HUES64 (cell line): ENCODE measurements around the gene ZNF384.
A peak's percentile ranks its signal among the peaks of the same experiment; 100 is the strongest.

Source experiments
- H3K27ac ChIP-seq: 2 replicates; pipeline ENCODE4 v1.7.0; 2013; ENCODE audit warnings: low read depth, low read length, inconsistent platforms
- H3K27me3 ChIP-seq: 2 replicates; pipeline ENCODE4 v1.6.1; 2013; ENCODE audit warnings: mild to moderate bottlenecking, low read length; ENCODE audit not compliant: insufficient read depth
- H3K36me3 ChIP-seq: 2 replicates; pipeline ENCODE4 v1.6.1; 2013; ENCODE audit warnings: mild to moderate bottlenecking, low read length; ENCODE audit not compliant: insufficient read depth
- H3K4me1 ChIP-seq: 2 replicates; pipeline ENCODE4 v1.6.1; 2013; ENCODE audit warnings: mild to moderate bottlenecking, low read length, moderate library complexity; ENCODE audit not compliant: insufficient read depth
- H3K4me3 ChIP-seq: 2 replicates; pipeline ENCODE4 v1.5.1; 2013; ENCODE audit warnings: mild to moderate bottlenecking, low read length, moderate library complexity
- H3K9ac ChIP-seq: 2 replicates; pipeline ENCODE4 v1.6.1; 2013; ENCODE audit warnings: mild to moderate bottlenecking, low read depth, low read length
- H3K9me3 ChIP-seq: 2 replicates; pipeline ENCODE4 v1.6.1; 2013; ENCODE audit warnings: low read depth, low read length; ENCODE audit not compliant: insufficient read depth
- WGBS: fragments of 150-250, 120-280 bp; methylation state at CpG from one replicate; pipeline ENCODE4 v1.1.7; 2013; ENCODE audit warnings: missing lambda C conversion rate; 5-methylcytosine and 5-hydroxymethylcytosine counted together

ZNF384 gene

DNA sequence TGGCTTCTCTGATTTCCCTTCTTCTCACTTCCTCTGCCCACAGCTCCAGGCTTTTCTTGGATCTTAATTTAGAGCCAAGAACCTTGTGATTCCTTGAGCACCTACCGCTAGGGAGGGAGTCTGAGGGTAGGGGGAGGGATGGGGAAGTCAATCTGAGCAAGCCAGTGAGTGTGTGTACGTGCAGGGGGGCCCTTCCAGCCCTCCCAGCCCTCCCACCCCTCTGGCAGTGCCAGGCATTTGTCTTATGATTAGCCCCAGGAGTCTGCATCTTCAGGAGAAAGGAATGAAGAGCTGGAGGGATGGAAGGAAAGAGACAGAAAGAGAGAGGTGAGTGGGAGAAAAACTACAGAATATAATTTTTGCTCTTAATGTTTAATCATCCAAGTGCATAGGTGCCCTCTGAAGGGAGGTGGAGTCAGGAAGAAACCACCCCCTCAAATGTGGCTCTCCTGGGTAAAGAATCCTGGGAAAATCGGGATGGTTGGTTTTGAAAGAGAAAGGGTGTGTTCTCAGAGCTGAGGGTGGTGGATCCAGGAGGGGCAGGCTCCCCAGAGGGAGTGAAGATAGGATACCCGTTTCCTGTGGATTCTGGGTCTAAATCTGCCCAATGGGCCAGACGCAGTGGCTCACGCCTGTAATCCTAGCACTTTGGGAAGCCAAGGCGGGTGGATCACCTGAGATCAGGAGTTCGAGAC is 9.3 kb upstream of the ZNF384 start:
- Histone ChIP-seq H3K9me3 (no peaks in the 10 kb centered on the region), H3K9ac (no peak overlapping the region), H3K4me1 (peaks cover 4% of the 10 kb centered on the region; the same call in 1 of the 2 replicates), H3K27me3 (peaks cover 20% of the 10 kb centered on the region), H3K36me3 (peaks cover 2% of the 10 kb centered on the region; the same call in 1 of the 2 replicates), H3K4me3 (no peak overlapping the region), H3K27ac (no peak overlapping the region)
- 58% methylated on average over 7 of the region's 8 CpGs for WGBS

DNA sequence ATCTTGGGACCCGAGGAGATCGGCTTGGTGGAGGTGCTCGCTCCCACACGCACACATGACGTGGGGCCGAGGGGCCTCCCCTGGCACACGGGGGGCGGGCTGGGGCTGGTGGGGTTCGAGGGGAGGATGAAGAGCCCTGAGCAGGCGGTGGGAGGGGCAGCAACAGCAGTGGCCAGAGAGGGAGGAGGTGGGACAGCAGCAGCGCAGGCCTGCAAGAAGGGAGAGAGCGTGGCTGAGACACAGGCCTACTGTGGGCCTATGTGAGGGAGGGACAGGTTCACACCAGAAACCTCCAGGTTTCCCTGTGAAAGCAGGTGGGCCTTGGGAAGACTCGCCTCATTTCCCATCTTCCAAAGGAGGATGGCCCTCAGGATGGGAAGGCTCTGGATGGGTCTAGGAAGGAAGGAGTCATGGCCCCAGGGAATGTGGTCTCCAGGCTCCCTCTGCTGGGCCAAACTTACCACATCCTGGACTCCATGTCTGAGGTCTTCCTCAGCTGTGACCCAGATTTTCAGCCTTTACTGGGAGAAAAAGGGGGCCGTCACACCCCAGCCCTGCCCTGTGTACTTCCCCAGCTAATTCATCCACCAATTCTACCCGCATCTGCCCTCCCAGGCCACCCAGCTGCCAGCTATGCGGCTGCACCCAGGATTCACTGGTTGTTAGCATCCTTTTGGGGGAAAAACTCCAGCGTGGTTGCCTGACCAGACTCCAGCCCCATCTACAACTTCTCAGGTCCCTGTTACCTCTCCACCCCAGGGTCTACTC is 8.6 kb upstream of the ZNF384 start:
- Histone ChIP-seq H3K4me3 (no peak overlapping the region), H3K36me3 (peaks cover 2% of the 10 kb centered on the region; the same call in 1 of the 2 replicates), H3K9ac (no peak overlapping the region), H3K4me1 (peaks cover 4% of the 10 kb centered on the region; the same call in 1 of the 2 replicates), H3K27me3 (peaks cover 20% of the 10 kb centered on the region), H3K9me3 (no peaks in the 10 kb centered on the region), H3K27ac (no peak overlapping the region)
- 77% methylated on average over 17 of the region's 17 CpGs for WGBS

DNA sequence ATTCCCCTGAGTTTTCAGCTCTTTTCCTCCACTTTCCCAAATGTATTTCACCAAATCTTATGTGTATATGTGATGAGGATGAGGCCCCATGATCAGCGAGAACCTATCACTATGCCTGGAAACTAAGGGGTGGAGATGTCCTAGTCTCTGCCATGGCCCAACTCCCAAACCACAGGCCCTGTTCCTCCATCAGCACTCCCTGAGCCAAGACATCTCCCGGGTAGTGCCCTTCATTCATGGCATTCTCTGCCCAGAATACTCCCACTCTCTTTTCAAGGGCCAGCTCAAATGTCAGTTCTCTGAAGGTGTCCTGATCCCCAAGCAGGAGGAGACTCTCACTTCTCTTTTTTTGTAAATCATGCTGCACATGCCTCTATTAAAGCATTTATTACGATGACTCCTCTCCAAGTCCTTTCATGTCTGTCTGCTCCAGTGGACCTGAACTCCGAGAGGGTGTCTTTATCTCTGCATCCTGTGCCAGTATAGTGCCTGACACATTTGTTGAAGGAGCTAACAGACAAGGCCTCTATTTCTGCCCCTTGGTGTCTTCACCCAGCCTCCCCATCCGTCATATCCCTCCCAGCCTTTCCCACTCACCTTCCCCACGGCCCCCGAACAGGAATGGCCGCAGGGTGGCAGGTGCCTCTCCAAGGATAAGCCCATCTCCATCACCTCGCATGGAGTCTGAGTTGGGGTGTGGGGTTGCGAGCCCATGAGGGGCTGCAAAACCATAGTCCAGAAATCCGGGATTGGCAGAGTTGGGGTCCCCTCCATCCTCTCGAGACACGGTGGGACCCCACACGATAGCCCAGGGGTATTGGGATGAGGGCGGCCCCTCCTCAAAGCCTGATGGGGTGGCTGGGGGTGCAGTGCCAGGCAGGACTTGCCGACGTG is 7.8 kb upstream of the ZNF384 start:
- peaks cover 20% of the 10 kb centered on the region for H3K27me3 ChIP-seq
- WGBS = 91% methylated on average over 16 of the region's 17 CpGs
- H3K27ac ChIP-seq = no peak overlapping the region
- H3K9me3 ChIP-seq = no peaks in the 10 kb centered on the region
- H3K9ac ChIP-seq = no peak overlapping the region
- H3K4me3 ChIP-seq = no peak overlapping the region
- H3K4me1 ChIP-seq = peaks cover 4% of the 10 kb centered on the region; the same call in 1 of the 2 replicates
- peaks cover 2% of the 10 kb centered on the region; the same call in 1 of the 2 replicates for H3K36me3 ChIP-seq

DNA sequence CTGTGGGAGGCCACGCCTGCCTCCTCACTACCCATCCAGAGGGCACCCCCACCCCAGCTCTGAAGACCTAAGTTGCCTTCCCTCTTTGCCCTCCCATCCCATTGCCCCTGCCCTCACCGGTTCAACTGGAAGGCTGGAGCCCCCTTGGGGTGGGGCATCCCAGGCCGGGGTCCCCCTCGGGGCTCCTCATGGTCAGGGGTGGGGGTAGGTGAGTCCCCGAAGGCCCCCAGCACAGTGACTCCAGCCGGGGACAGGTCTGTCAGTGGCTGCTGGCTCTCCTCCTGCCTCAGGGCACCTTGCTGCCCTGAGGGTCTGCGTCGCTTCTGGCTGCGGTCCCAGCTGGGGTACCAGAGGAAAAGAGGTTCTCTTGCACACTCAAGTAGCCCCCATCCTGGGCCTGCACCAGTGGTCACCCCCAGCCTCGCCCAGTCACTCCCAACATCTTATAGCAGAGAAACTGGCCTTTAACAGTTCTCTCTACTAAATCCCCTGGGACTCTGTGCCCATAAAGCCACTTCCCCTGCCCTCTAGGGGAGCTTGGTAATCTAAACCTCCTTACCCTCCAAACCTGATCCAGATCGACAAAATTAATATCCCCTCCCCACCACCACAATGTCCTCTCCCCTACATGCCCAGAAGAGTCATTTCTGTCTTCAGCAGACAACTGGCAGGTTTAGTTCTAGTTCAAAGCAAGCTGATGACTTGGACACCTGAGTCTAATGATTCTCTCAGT is 6.3 kb upstream of the ZNF384 start:
- peaks cover 2% of the 10 kb centered on the region; the same call in 1 of the 2 replicates for H3K36me3 ChIP-seq
- H3K4me1 ChIP-seq = peaks cover 4% of the 10 kb centered on the region; the same call in 1 of the 2 replicates
- no peak overlapping the region for H3K4me3 ChIP-seq
- H3K9ac ChIP-seq = no peak overlapping the region
- H3K27ac ChIP-seq = no peak overlapping the region
- no peaks in the 10 kb centered on the region for H3K9me3 ChIP-seq
- 88% methylated on average over 11 of the region's 11 CpGs for WGBS
- peaks cover 7% of the 10 kb centered on the region for H3K27me3 ChIP-seq

DNA sequence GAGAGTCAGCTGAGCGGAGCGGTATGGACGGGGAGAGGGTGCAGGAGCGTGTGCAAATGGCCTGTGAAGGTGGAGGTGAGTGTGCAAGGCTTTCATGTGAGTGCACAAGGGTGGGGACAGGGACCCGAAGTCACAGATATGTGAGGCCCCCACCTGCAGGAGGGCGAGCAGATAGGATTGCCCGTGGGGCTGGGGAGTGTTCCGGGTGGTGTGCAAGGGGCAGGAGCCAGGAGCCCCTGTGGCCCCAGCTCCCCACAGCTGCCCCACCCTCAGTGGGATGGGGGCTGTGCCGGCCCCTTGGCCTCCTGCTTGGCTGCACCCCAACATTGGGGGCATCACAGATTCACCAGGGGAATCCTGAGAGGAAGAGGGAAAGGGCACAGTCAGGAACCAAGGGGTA is 5.5 kb upstream of the ZNF384 start:
- H3K27ac ChIP-seq = no peak overlapping the region
- H3K4me3 ChIP-seq = no peak overlapping the region
- H3K9ac ChIP-seq = no peak overlapping the region
- peaks cover 7% of the 10 kb centered on the region for H3K27me3 ChIP-seq
- peaks cover 2% of the 10 kb centered on the region; the same call in 1 of the 2 replicates for H3K36me3 ChIP-seq
- H3K4me1 ChIP-seq = peaks cover 7% of the 10 kb centered on the region; the same call in 1 of the 2 replicates
- 87% methylated on average over 9 of the region's 9 CpGs for WGBS
- no peaks in the 10 kb centered on the region for H3K9me3 ChIP-seq

- Histone ChIP-seq H3K9me3 (no peaks in the 10 kb centered on the region), H3K36me3 (peaks cover 2% of the 10 kb centered on the region; the same call in 1 of the 2 replicates), H3K27me3 (no peaks in the 10 kb centered on the region; the same call in 1 of the 2 replicates), H3K27ac (no peak overlapping the region), H3K4me1 (0 out of 2 replicates have a peak, but pooled peaks cover 3% of the 10 kb centered on the region), H3K9ac (no peak overlapping the region), H3K4me3 (no peak overlapping the region)
- WGBS = 84% methylated on average over 3 of the region's 4 CpGs
Measured at GRCh38 chr12:6693832-6694355, 4.7 kb upstream of the ZNF384 start.

- Histone ChIP-seq H3K36me3 (peaks cover 2% of the 10 kb centered on the region; the same call in 1 of the 2 replicates), H3K9ac (no peak overlapping the region), H3K27ac (no peak overlapping the region), H3K27me3 (no peaks in the 10 kb centered on the region), H3K9me3 (no peaks in the 10 kb centered on the region), H3K4me3 (no peak overlapping the region), H3K4me1 (peaks cover 7% of the 10 kb centered on the region; the same call in 1 of the 2 replicates)
- WGBS = 79% methylated on average over 2 of the region's 2 CpGs
Measured at GRCh38 chr12:6692888-6693287, 3.7 kb upstream of the ZNF384 start.

DNA sequence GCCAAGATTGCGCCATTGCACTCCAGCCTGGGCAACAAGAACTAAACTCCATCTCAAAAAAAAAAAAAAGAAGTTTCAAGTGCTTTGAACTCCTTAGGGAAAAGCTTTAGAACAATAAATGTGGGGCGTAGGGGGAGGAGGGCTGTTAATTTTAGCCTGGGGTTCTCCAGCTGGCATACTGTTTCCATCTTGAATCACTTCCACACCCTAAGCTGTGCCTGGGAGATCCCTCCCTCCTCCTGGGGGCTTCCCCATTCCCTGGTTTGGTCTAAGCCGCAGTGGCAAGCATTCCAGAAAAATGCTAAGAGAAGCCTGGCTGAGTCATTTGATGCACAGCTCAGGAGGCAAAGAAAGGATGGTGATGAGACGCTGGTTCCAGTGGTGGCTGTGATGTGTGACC is 2.3 kb upstream of the ZNF384 start:
- H3K4me3 ChIP-seq = no peak overlapping the region
- no peak overlapping the region for H3K27ac ChIP-seq
- 80% methylated on average over 2 of the region's 4 CpGs for WGBS
- H3K9me3 ChIP-seq = no peaks in the 10 kb centered on the region
- H3K4me1 ChIP-seq = peaks cover 12% of the 10 kb centered on the region; the same call in 1 of the 2 replicates
- no peak overlapping the region for H3K9ac ChIP-seq
- H3K36me3 ChIP-seq = peaks cover 3% of the 10 kb centered on the region
- H3K27me3 ChIP-seq = no peaks in the 10 kb centered on the region

- Histone ChIP-seq H3K27me3 (no peaks in the 10 kb centered on the region), H3K27ac (peak overlapping the region; percentile 99), H3K9me3 (no peaks in the 10 kb centered on the region), H3K4me3 (peak overlapping the region; percentile 84), H3K36me3 (peaks cover 16% of the 10 kb centered on the region), H3K9ac (peak overlapping the region; percentile 97), H3K4me1 (peaks cover 12% of the 10 kb centered on the region; the same call in 1 of the 2 replicates)
- under 1% methylated on average over 11 of the region's 13 CpGs for WGBS
Measured at GRCh38 chr12:6688543-6688998, 604 bp downstream of the ZNF384 start.

GRCh38 chr12:6685814-6686213 is 3.4 kb downstream of the ZNF384 start:
- 96% methylated on average over 3 of the region's 3 CpGs for WGBS
- Histone ChIP-seq H3K27me3 (no peaks in the 10 kb centered on the region), H3K9ac (no peak overlapping the region), H3K36me3 (peaks cover 28% of the 10 kb centered on the region), H3K9me3 (no peaks in the 10 kb centered on the region), H3K4me3 (no peak overlapping the region), H3K4me1 (peaks cover 12% of the 10 kb centered on the region; the same call in 1 of the 2 replicates), H3K27ac (no peak overlapping the region)
